Left lung (tissue), 14 donors: ENCODE data around the gene OR6J1. TPM values are rescaled to one million over a fixed set of nuclear protein-coding genes. Genes with fewer than 3 reads are reported as not detected.
"Not testable (repeated sequence)": the region's sequence is repeated elsewhere in the genome, so short reads cannot be mapped to it uniquely, and the experiment has no call there.

Source experiments
- ATAC-seq: fragments of 200-7000 bp; cut with Tn5 transposase; one replicate; pipeline ENCODE4 v1.9.1; 2020; ENCODE audit warnings: moderate library complexity
- DNase-seq, 4 donors: peaks; one replicate each; pipeline ENCODE4 v3.0.0-alpha.2; 2013 to 2020
- H3K27ac ChIP-seq, 2 donors: fragments of 200-600 bp; sonication (generic) in 1 of 2; one replicate each; pipeline versions ENCODE4 v1.5.0 to v1.8.0; 2020 to 2021
- H3K27me3 ChIP-seq, 2 donors: fragments of 200-600 bp; sonication (generic) in 1 of 2; one replicate each; pipeline versions ENCODE4 v1.5.0 to v1.8.0; 2020 to 2021
- H3K36me3 ChIP-seq, 2 donors: fragments of 200-600 bp; sonication (generic) in 1 of 2; one replicate each; pipeline versions ENCODE4 v1.5.0 to v1.8.0; 2020 to 2021
- H3K4me1 ChIP-seq, 2 donors: fragments of 200-600 bp; one replicate each; pipeline ENCODE4 v1.8.0; 2021
- H3K4me3 ChIP-seq, 2 donors: fragments of 200-600 bp; sonication (generic) in 1 of 2; one replicate each; pipeline versions ENCODE4 v1.5.0 to v1.8.0; 2020 to 2021; ENCODE audit warnings: mild to moderate bottlenecking in 1 of 2
- H3K9me3 ChIP-seq, 2 donors: fragments of 200-600 bp; sonication (generic) in 1 of 2; one replicate each; pipeline versions ENCODE4 v1.5.0 to v1.8.0; 2020 to 2021
- intact Hi-C, 2 donors: fragments of 100-400 bp; cut with DNase I; formaldehyde crosslinking; loops; one replicate each; pipeline versions ENCODE4 v1.11.2 to v1.14.2; 2022
- long read RNA-seq, 12 donors: library from polyadenylated mRNA in 2 of 12; unstranded in 2 of 12; transcript quantifications; one replicate each; pipeline ENCODE4 v2.0.0 and lab custom pipeline, GENCODE V29; 2019 to 2026
- polyA plus RNA-seq, 6 donors: library from polyadenylated mRNA; unstranded; fragments of 120-200 nt; gene quantifications; one replicate each; pipeline ENCODE4 v1.2.1, GENCODE V29; 2013; ENCODE audit not compliant: insufficient read length in 6 of 6
- total RNA-seq, 2 donors: library from RNA; stranded (reverse); fragmentation: NEBNext Ultra II Directional; extraction: Animal tissue kit (Norgen Biotek cat#: 25700); gene quantifications; one replicate each; pipeline ENCODE4 v1.2.1, GENCODE V29; 2021
- TF ChIP-seq, protein P1 (sequence below), 2 donors: fragments of 200-600 bp; sonication (generic) in 1 of 2; IDR thresholded peaks; one replicate each; pipeline versions ENCODE4 v1.5.0 to v1.8.0; 2021; ENCODE audit warnings: antibody characterized with exemption in 2 of 2
- donor health status: DM: no; HTN: yes; CAD: no.
- donor health status: DM: no; HTN: no; CAD: no.

OR6J1 gene
- total RNA-seq = not detected
- under 1 TPM; 0.23 to 0.45 (median 0.34) TPM for polyA plus RNA-seq
- long read RNA-seq, donor 1 = 0 reads
- long read RNA-seq, donor 2 = 0 reads
- long read RNA-seq, donor 3 = 0 reads
- long read RNA-seq, donor 4 = 0 reads
- long read RNA-seq, donor 5 = 0 reads
- long read RNA-seq, donor 6 = 0 reads
- long read RNA-seq, donor 7 = 0 reads
- long read RNA-seq, donor 8 = 0 reads
- long read RNA-seq, donor 9 = 0 reads
- long read RNA-seq, donor 10 = 0 reads
- long read RNA-seq, donor 11 = 0 reads
- long read RNA-seq, donor 12 = 0 reads

GRCh38 chr14:22644305-22644635 lies at the start of gene OR6J1:
Gene OR6J1, minus strand, starts transcription at chr14:22644352. Its CDS starts 9,541 bp downstream, at chr14:22634811.
- no peaks in the 10 kb centered on the region for H3K36me3 ChIP-seq
- no peaks in the 10 kb centered on the region for H3K27me3 ChIP-seq
- TF ChIP-seq, protein P1, sequence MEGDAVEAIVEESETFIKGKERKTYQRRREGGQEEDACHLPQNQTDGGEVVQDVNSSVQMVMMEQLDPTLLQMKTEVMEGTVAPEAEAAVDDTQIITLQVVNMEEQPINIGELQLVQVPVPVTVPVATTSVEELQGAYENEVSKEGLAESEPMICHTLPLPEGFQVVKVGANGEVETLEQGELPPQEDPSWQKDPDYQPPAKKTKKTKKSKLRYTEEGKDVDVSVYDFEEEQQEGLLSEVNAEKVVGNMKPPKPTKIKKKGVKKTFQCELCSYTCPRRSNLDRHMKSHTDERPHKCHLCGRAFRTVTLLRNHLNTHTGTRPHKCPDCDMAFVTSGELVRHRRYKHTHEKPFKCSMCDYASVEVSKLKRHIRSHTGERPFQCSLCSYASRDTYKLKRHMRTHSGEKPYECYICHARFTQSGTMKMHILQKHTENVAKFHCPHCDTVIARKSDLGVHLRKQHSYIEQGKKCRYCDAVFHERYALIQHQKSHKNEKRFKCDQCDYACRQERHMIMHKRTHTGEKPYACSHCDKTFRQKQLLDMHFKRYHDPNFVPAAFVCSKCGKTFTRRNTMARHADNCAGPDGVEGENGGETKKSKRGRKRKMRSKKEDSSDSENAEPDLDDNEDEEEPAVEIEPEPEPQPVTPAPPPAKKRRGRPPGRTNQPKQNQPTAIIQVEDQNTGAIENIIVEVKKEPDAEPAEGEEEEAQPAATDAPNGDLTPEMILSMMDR (IDR thresholded peaks at IDR 0.05) = no peak
- no peak within 1 kb of the TSS for H3K27ac ChIP-seq
- H3K9me3 ChIP-seq = no peaks in the 10 kb centered on the region
- H3K4me1 ChIP-seq = peaks cover 0 to 4% of the 10 kb centered on the region in 2 donors
- no peak for DNase-seq
- intact Hi-C loops = no loop called here
- H3K4me3 ChIP-seq = no peak within 1 kb of the TSS
- ATAC-seq = peak; percentile 32

DNA sequence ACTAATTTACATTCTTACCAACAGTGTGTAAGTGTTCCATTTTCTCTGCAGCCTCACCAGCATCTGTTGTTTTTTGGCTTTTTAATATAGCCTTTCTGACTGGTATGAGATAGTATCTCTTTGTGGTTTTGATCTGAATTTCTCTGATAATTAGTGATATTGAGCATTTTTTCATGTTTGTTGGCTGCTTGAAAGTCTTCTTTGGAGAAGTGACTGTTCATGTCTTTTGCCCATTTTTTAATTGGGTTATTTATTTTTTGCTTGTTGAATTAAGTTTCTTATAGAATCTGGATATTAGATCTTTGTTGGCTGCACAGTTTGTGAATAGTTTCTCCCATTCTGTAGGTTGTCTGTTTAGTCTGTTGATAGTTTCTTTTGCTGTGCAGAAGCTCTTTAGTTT lies 48.0 kb upstream of the OR6J1 start:
- peaks cover 0 to 14% of the 10 kb centered on the region in 2 donors for H3K9me3 ChIP-seq
- ATAC-seq = no peak
- TF ChIP-seq, protein P1 (IDR thresholded peaks at IDR 0.05) = no peak
- no peaks in the 10 kb centered on the region for H3K36me3 ChIP-seq
- H3K27ac ChIP-seq = no peak overlapping the region
- no peak for DNase-seq
- intact Hi-C loops = no loop called here
- no peaks in the 10 kb centered on the region for H3K27me3 ChIP-seq
- no peaks in the 10 kb centered on the region for H3K4me1 ChIP-seq
- H3K4me3 ChIP-seq = no peak overlapping the region

DNA sequence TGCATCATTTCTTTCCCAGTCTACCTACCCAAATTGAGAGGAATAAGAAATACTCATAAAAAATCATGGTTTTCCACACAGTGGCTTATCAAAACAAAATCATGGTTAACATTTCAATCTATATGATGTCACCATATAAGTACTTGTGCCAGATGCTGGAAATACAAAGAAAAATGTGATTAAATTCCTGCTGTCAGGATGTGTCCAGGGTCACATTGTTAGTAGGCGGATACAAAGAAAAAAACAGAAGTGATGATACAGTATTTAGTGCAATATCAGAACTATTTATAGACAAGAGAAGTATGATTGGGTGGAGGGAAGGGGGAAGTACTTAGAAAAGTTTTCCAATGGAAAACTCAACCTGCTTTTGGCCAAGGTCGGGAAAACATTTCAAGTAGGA lies 47.0 kb upstream of the OR6J1 start:
- H3K27me3 ChIP-seq = peaks cover 0 to 3% of the 10 kb centered on the region in 2 donors
- TF ChIP-seq, protein P1 (IDR thresholded peaks at IDR 0.05) = no peak
- intact Hi-C loops = no loop called here
- no peaks in the 10 kb centered on the region for H3K4me1 ChIP-seq
- H3K36me3 ChIP-seq = no peaks in the 10 kb centered on the region
- DNase-seq (no peak), ATAC-seq (peak; percentile 41)
- H3K9me3 ChIP-seq = peaks cover 0 to 14% of the 10 kb centered on the region in 2 donors
- H3K27ac ChIP-seq = no peak overlapping the region
- no peak overlapping the region for H3K4me3 ChIP-seq

DNA sequence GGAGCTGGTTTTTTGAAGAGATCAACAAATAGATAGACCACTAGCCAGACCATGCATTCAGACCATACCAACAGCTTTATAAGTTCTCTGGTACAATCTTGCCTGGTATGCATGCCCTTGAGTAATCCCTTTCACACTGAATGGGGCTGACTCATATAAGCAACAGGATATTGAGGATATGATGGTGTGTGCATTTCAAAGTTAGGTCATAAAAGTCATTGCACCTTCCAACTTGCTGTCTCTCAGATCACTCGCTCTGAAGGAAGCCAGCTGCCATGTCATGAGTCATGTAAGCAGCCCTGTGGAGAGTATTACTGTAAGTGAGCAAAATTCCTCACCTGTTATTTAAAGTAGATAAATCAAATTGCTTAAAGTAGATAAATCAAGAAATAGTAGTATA lies 45.0 kb upstream of the OR6J1 start:
- ATAC-seq = peak; percentile 58
- peaks cover 0 to 10% of the 10 kb centered on the region in 2 donors for H3K27me3 ChIP-seq
- TF ChIP-seq, protein P1 (IDR thresholded peaks at IDR 0.05) = no peak
- H3K4me3 ChIP-seq = no peak overlapping the region
- H3K4me1 ChIP-seq = no peaks in the 10 kb centered on the region
- H3K36me3 ChIP-seq = no peaks in the 10 kb centered on the region
- intact Hi-C loops = no loop called here
- peaks cover 0 to 14% of the 10 kb centered on the region in 2 donors for H3K9me3 ChIP-seq
- H3K27ac ChIP-seq = no peak overlapping the region
- DNase-seq = no peak

- H3K4me1 ChIP-seq, H3K27ac ChIP-seq, H3K36me3 ChIP-seq, ATAC-seq, DNase-seq, H3K4me3 ChIP-seq, intact Hi-C loops, H3K27me3 ChIP-seq: not testable (repeated sequence)
- H3K9me3 ChIP-seq = peaks cover 0 to 11% of the 10 kb centered on the region in 2 donors
Observed at GRCh38 chr14:22687969-22688368, 43.8 kb upstream of the OR6J1 start.

DNA sequence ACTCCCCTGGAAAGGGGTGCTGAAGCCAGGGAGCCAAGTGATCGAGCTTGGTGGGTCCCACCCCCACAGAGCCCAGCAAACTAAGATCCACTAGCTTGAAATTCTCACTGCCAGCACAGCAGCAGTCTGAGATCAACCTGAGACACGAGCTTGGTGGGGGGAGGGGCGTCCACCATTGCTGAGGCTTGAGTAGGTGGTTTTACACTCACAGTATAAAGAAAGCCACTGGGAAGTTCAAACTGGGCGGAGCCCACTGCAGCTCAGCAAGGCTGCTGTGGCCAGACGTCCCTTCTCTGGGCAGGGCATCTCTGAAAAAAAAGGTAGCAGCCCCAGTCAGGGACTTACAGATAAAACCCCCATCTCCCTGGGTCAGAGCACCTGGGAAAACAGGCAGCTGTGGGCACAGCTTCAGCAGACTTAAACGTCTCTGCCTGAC lies 42.0 kb upstream of the OR6J1 start:
- H3K4me3 ChIP-seq, H3K27me3 ChIP-seq, intact Hi-C loops, ATAC-seq, H3K27ac ChIP-seq, H3K4me1 ChIP-seq, H3K9me3 ChIP-seq, H3K36me3 ChIP-seq: not testable (repeated sequence)
- peak in 1 of 4 donors; percentile 17 for DNase-seq
